K562 (cell line): Measurements from ENCODE around the gene CCDC97. TPM values are rescaled to one million over a fixed set of nuclear protein-coding genes. Genes with fewer than 3 reads are reported as not detected.

ENCODE experiments used
- E2F3 ChIP-seq: fragments of 250-450 bp; sonication (Bioruptor Pico); IDR thresholded peaks from 2 replicates; pipeline ENCODE4 v1.4.0; 2020; ENCODE audit warnings: mild to moderate bottlenecking
- EGR1 ChIP-seq: fragments of 450-650 bp; conservative IDR thresholded peaks from 2 replicates; pipeline ENCODE4 v1.6.1; 2017; ENCODE audit warnings: mild to moderate bottlenecking
- EP400 ChIP-seq: fragments of 450-650 bp; IDR thresholded peaks from 2 replicates; pipeline ENCODE4 v1.6.1; 2017; ENCODE audit warnings: antibody characterized with exemption, mild to moderate bottlenecking, moderate library complexity
- HNRNPK ChIP-seq: fragments of 200-400 bp; formaldehyde crosslinking; IDR thresholded peaks from one replicate; pipeline ENCODE4 v1.6.1; 2018; ENCODE audit warnings: mild to moderate bottlenecking, low read depth, low read length; ENCODE audit not compliant: poor library complexity, severe bottlenecking
- HNRNPLL ChIP-seq: fragments of 200-400 bp; formaldehyde crosslinking; IDR thresholded peaks from 2 replicates; pipeline ENCODE4 v1.6.1; 2017; ENCODE audit warnings: low read length, low read depth, mild to moderate bottlenecking; ENCODE audit not compliant: poor library complexity, severe bottlenecking
- MAX ChIP-seq: sonication (generic); formaldehyde crosslinking; IDR thresholded peaks from 2 replicates; pipeline ENCODE4 v1.9.0; 2022; ENCODE audit warnings: mild to moderate bottlenecking, missing genetic modification reagents
- NEUROD1 ChIP-seq: fragments of 150-350 bp; IDR thresholded peaks from 2 replicates; pipeline ENCODE4 v1.6.1; 2014; ENCODE audit warnings: borderline replicate concordance, low read length, low read depth; ENCODE audit not compliant: partially characterized antibody
- NFIC ChIP-seq: fragments of 450-650 bp; IDR thresholded peaks from 2 replicates; pipeline ENCODE4 v1.6.1; 2017; ENCODE audit warnings: mild to moderate bottlenecking, inconsistent platforms
- NR2C1 ChIP-seq, 2 experiments: fragments of 450-650 bp; IDR thresholded peaks; 2 replicates each; pipeline ENCODE4 v1.6.1; 2017; ENCODE audit warnings: mild to moderate bottlenecking in 2 of 2, antibody characterized with exemption in 1 of 2, inconsistent platforms in 1 of 2, missing compliant biosample characterization in 1 of 2, missing genetic modification characterization in 1 of 2
- PHF20 ChIP-seq: fragments of 450-650 bp; IDR thresholded peaks from 2 replicates; pipeline ENCODE4 v1.6.1; 2018; ENCODE audit not compliant: partially characterized antibody
- POLR2AphosphoS5 ChIP-seq: IDR thresholded peaks from 2 replicates; pipeline ENCODE4 v1.6.1; 2011; ENCODE audit warnings: mild to moderate bottlenecking, low read depth, low read length, moderate library complexity; ENCODE audit not compliant: control insufficient read depth, insufficient read depth
- SMARCC2 ChIP-seq: fragments of 450-650 bp; IDR thresholded peaks from 2 replicates; pipeline ENCODE4 v1.6.1; 2017; ENCODE audit warnings: antibody characterized with exemption, moderate library complexity, mild to moderate bottlenecking, low read depth
- TAF1 ChIP-seq: IDR thresholded peaks from 2 replicates; pipeline ENCODE4 v1.6.1; 2011; ENCODE audit warnings: mild to moderate bottlenecking, low read length, moderate library complexity; ENCODE audit not compliant: insufficient read depth, control insufficient read depth, severe bottlenecking; ENCODE audit errors: extremely low read depth
- USF1 ChIP-seq: sonication (generic); formaldehyde crosslinking; IDR thresholded peaks from 2 replicates; pipeline ENCODE4 v1.9.0; 2022; ENCODE audit warnings: mild to moderate bottlenecking, missing genetic modification reagents
- YY1 ChIP-seq, 3 experiments: IDR thresholded peaks; 2 replicates each; pipeline ENCODE4 v1.6.1; 2011; ENCODE audit warnings: low read length in 2 of 3, mild to moderate bottlenecking in 2 of 3, moderate library complexity in 2 of 3, borderline replicate concordance in 1 of 3, control low read depth in 1 of 3, low read depth in 1 of 3; ENCODE audit not compliant: insufficient read depth in 3 of 3, insufficient replicate concordance in 2 of 3, control insufficient read depth in 1 of 3, insufficient read length in 1 of 3; ENCODE audit errors: extremely low read depth in 1 of 3
- ZBTB7A ChIP-seq: IDR thresholded peaks from 2 replicates; pipeline ENCODE4 v1.6.1; 2011; ENCODE audit warnings: low read depth, mild to moderate bottlenecking, low read length, moderate library complexity, borderline replicate concordance; ENCODE audit not compliant: control insufficient read depth
- ZBTB9 ChIP-seq: fragments of 450-650 bp; formaldehyde crosslinking; IDR thresholded peaks from 2 replicates; pipeline ENCODE4 v1.4.0; 2020; ENCODE audit warnings: mild to moderate bottlenecking, moderate library complexity
- ZNF431 ChIP-seq: sonication (generic); formaldehyde crosslinking; IDR thresholded peaks from 2 replicates; pipeline ENCODE4 v1.8.0; 2022; ENCODE audit warnings: mild to moderate bottlenecking, missing genetic modification reagents
- ZNF740 ChIP-seq, 3 experiments: fragments of 200-800 bp in 1 of 3; sonication (Bioruptor generic) in 1 of 3; sonication (generic) in 1 of 3; formaldehyde crosslinking in 1 of 3; IDR thresholded peaks; 2 replicates each; pipeline versions ENCODE4 v1.6.1 to v1.8.0; 2016 to 2022; ENCODE audit warnings: mild to moderate bottlenecking in 2 of 3, missing compliant biosample characterization in 2 of 3, missing genetic modification characterization in 2 of 3, missing genetic modification reagents in 1 of 3
- ZNF780A ChIP-seq: fragments of 250-450 bp; sonication (Bioruptor Pico); IDR thresholded peaks from 2 replicates; pipeline ENCODE4 v1.5.0; 2021; ENCODE audit warnings: mild to moderate bottlenecking
- polyA plus RNA-seq, 8 experiments: library from polyadenylated mRNA; depleted of rRNA in 4 of 8; stranded (reverse) in 5 of 8; unstranded in 3 of 8; fragments of >200 nt; fragmentation: Nextera tagmentation in 2 of 8; fragmentation: Illumina TruSeq in 1 of 8; extraction: Ambion mirVana in 2 of 8; extraction: Trizol in 1 of 8; gene quantifications; 2 replicates each; pipeline versions ENCODE4 v1.2.1 to v1.2.3, GENCODE V29; 2011 to 2014; ENCODE audit warnings: inconsistent platforms in 1 of 8, missing spikeins in 1 of 8
- total RNA-seq, 7 experiments: library from RNA; depleted of rRNA in 6 of 7; stranded (reverse); fragments of >200 nt in 6 of 7; fragmentation: Illumina TruSeq in 2 of 7; extraction: Trizol in 2 of 7; gene quantifications; 2 replicates each; pipeline versions ENCODE4 v1.2.1 to v1.2.3, GENCODE V29; 2011 to 2021; ENCODE audit warnings: low replicate concordance in 1 of 7

The CCDC97 gene
- total and polyA plus RNA-seq, 9 of the 15 experiments (the other 6 are each of a cell fraction or from before 2014, with no cell fraction given): 0.60 to 16.5 (median 7.0) TPM

GRCh38 chr19:41263850-41264580, 46.0 kb upstream of the CCDC97 start, which contains the start of gene HNRNPUL1 (continued):
- TF ChIP-seq MAX (peak; percentile 97), NFIC (peak; percentile 51), ZNF780A (CRISPR knock-in tag) (no peak), NEUROD1 (peak; percentile 97), ZNF740 (CRISPR knock-in tag; IDR thresholded peaks at IDR 0.05) (peak; percentile 100), ZNF740 (tag; IDR thresholded peaks at IDR 0.05) (peak in 1 of 2 experiments; percentile 99; a peak in 2 of 4 replicates), SMARCC2 (no peak), ZNF431 (CRISPR knock-in tag) (0 out of 2 replicates have a peak, but pooled peaks have one; percentile 16), HNRNPLL (peak; percentile 95), POLR2AphosphoS5 (0 out of 2 replicates have a peak, but pooled peaks have one; percentile 23), YY1 (IDR thresholded peaks at IDR 0.05; ENCODE audit: borderline replicate concordance in 1 of 3, control insufficient read depth in 1 of 3, extremely low read depth in 1 of 3, insufficient read depth in 3 of 3, insufficient read length in 1 of 3, insufficient replicate concordance in 2 of 3, low read depth in 1 of 3, low read length in 2 of 3) (peak; percentile 96 to 98 (median 98)), NR2C1 (IDR thresholded peaks at IDR 0.05) (peak; percentile 83), NR2C1 (tag; IDR thresholded peaks at IDR 0.05) (peak; percentile 69), E2F3 (CRISPR knock-in tag) (peak; percentile 84; the same call in 1 of the 2 replicates), HNRNPK (peak; percentile 24), EGR1 (peak; percentile 69), EP400 (peak; percentile 100), ZBTB9 (CRISPR knock-in tag) (0 out of 2 replicates have a peak, but pooled peaks have one; percentile 22), USF1 (CRISPR knock-in tag) (peak; percentile 67), TAF1 (peak; percentile 83), ZBTB7A (peak; percentile 23; the same call in 1 of the 2 replicates), PHF20 (peak; percentile 80)
